ENCODE measurements around the gene CARD10. TPM values are rescaled to one million over a fixed set of nuclear protein-coding genes. Genes with fewer than 3 reads are reported as not detected.

CARD10 gene
- total RNA-seq, 1 experiment from 2014 or later = 63.9 TPM

DNA sequence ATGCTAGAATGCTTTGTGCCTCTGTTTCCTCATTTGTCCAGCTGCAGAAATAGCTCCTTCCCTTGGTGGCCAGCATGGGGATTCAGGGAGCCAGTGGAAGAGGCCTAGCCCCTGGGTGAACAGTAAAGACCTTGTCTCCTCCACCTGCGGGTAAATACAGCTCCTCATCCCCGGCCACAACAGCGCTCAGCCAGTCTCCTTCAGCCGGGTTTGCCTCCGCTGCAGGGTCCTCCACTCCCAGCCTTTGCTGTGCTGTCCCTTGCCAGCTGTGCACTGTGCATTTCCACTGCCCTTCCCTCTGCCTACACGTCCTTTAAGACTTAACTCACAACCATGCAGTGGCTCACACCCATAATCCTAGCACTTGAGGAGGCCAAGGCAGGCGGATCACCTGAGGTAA, 39.6 kb upstream of the CARD10 start:
- Histone ChIP-seq H3K4me2 (no peak overlapping the region), H3K79me2 (ENCODE audit: low read depth) (peaks cover 34% of the 10 kb centered on the region), H4K20me1 (ENCODE audit: insufficient read depth) (peaks cover 4% of the 10 kb centered on the region), H3K9me3 (ENCODE audit: insufficient read depth, low read depth) (no peaks in the 10 kb centered on the region), H3K36me3 (ENCODE audit: low read depth) (no peaks in the 10 kb centered on the region), H3K4me3 (no peak overlapping the region), H3K4me1 (replicated peaks; ENCODE audit: insufficient read depth) (peaks cover 31% of the 10 kb centered on the region), H3K27ac (no peak overlapping the region), H3K9me2 (ENCODE audit: insufficient read depth) (no peaks in the 10 kb centered on the region), H2AFZ (no peak overlapping the region), H3F3A (ENCODE audit: insufficient read depth, low read depth) (peaks cover 22% of the 10 kb centered on the region), H3K27me3 (ENCODE audit: insufficient read depth, low read depth) (no peaks in the 10 kb centered on the region)
- intact Hi-C loops (cut with micrococcal nuclease; ENCODE audit: unreplicated experiment) = no loop called here
- ChIA-PET POLR2A (ENCODE audit: unreplicated experiment) (no interaction called here), CTCF (no interaction called here)
- no peak for TF ChIP-seq EZH2 (IDR thresholded peaks at IDR 0.05; ENCODE audit: low read depth)
- TF ChIP-seq, protein P1, sequence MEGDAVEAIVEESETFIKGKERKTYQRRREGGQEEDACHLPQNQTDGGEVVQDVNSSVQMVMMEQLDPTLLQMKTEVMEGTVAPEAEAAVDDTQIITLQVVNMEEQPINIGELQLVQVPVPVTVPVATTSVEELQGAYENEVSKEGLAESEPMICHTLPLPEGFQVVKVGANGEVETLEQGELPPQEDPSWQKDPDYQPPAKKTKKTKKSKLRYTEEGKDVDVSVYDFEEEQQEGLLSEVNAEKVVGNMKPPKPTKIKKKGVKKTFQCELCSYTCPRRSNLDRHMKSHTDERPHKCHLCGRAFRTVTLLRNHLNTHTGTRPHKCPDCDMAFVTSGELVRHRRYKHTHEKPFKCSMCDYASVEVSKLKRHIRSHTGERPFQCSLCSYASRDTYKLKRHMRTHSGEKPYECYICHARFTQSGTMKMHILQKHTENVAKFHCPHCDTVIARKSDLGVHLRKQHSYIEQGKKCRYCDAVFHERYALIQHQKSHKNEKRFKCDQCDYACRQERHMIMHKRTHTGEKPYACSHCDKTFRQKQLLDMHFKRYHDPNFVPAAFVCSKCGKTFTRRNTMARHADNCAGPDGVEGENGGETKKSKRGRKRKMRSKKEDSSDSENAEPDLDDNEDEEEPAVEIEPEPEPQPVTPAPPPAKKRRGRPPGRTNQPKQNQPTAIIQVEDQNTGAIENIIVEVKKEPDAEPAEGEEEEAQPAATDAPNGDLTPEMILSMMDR (conservative IDR thresholded peaks at IDR 0.05) = no peak
- no TSS peak for BruUV-seq (replicated peaks)
- no peak for DNase-seq

DNA sequence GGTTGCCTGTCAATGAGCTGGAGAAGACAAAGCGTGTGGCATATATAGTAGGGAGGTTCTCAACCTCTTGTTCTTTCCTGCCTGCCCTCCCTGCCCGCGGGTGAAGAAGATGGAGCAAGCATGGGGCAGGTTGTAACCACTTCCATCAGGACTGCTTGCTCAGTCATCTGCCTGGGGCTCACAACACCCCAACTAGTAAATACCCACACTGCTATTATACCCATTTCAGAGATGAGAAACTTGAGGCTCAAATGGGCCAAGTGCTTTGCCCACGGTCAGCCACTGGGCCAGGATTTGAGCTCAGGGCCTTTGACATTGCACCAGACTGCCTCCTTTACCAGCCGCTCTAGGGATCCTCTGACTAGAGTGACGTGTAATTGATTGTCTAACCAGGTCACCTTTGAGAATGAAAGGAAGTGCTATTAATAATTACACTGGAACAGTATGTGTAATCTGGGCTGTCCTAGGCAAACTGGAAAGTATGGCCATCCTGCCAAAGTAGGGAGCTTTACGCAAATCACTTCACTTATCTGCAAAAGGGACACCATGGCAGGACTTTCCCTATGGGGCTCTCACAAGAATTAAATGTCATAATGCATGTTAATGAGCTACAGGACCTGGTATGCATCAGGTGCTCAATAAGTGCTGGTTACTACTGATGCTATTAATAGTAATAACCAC, 38.2 kb upstream of the CARD10 start:
- peaks cover 17% of the 10 kb centered on the region for H3K4me1 ChIP-seq (replicated peaks; ENCODE audit: insufficient read depth)
- DNase-seq = no peak
- H2AFZ ChIP-seq = no peak overlapping the region
- no peak overlapping the region for H3K4me2 ChIP-seq
- no peak for TF ChIP-seq EZH2 (IDR thresholded peaks at IDR 0.05; ENCODE audit: low read depth)
- TF ChIP-seq, protein P1 (conservative IDR thresholded peaks at IDR 0.05) = no peak
- BruUV-seq (replicated peaks) = no TSS peak
- peaks cover 20% of the 10 kb centered on the region for H3K79me2 ChIP-seq (ENCODE audit: low read depth)
- H3K27ac ChIP-seq = no peak overlapping the region
- H3K27me3 ChIP-seq (ENCODE audit: insufficient read depth, low read depth) = no peaks in the 10 kb centered on the region
- intact Hi-C loops (cut with micrococcal nuclease; ENCODE audit: unreplicated experiment) = no loop called here
- peaks cover 14% of the 10 kb centered on the region; the same call in 1 of the 2 replicates for H3F3A ChIP-seq (ENCODE audit: insufficient read depth, low read depth)
- H3K36me3 ChIP-seq (ENCODE audit: low read depth) = no peaks in the 10 kb centered on the region
- H3K4me3 ChIP-seq = no peak overlapping the region
- H3K9me3 ChIP-seq (ENCODE audit: insufficient read depth, low read depth) = no peaks in the 10 kb centered on the region
- H4K20me1 ChIP-seq (ENCODE audit: insufficient read depth) = no peaks in the 10 kb centered on the region
- ChIA-PET POLR2A (ENCODE audit: unreplicated experiment) (interaction anchor here (0.6 kb wide), 1 partner anchor 16 kb away, joined by 4 read pairs; no protein-coding TSS in a partner anchor), CTCF (no interaction called here)
- H3K9me2 ChIP-seq (ENCODE audit: insufficient read depth) = no peaks in the 10 kb centered on the region

DNA sequence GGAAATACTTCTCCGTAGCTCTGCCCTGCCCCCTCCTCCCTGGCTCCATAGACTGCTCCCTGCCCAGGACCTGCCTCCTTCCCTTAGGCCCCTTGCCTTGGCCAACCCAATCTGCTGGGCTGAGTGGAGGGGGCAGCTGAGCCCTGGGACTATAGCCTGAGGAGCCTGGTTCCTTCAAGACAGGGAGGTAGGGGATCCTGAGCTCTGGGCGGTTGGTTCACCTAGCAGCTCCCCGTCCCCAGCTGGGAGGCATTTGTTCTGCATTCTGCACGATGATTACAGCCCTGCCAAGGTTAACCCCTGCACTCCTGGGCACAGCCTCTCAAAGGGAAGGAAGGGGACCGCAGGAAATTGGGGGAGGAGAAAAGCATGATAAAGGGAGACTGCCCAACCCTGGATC, 37.5 kb upstream of the CARD10 start:
- DNase-seq = no peak
- H4K20me1 ChIP-seq (ENCODE audit: insufficient read depth) = no peaks in the 10 kb centered on the region
- ChIA-PET POLR2A (ENCODE audit: unreplicated experiment) (no interaction called here), CTCF (no interaction called here)
- no peak overlapping the region for H3K4me3 ChIP-seq
- no TSS peak for BruUV-seq (replicated peaks)
- TF ChIP-seq, protein P1 (conservative IDR thresholded peaks at IDR 0.05) = no peak
- TF ChIP-seq EZH2 (IDR thresholded peaks at IDR 0.05; ENCODE audit: low read depth) = no peak
- intact Hi-C loops (cut with micrococcal nuclease; ENCODE audit: unreplicated experiment) = no loop called here
- H3K9me2 ChIP-seq (ENCODE audit: insufficient read depth) = no peaks in the 10 kb centered on the region
- H3K27me3 ChIP-seq (ENCODE audit: insufficient read depth, low read depth) = no peaks in the 10 kb centered on the region
- no peaks in the 10 kb centered on the region for H3K36me3 ChIP-seq (ENCODE audit: low read depth)
- H3K79me2 ChIP-seq (ENCODE audit: low read depth) = peaks cover 13% of the 10 kb centered on the region
- H3K9me3 ChIP-seq (ENCODE audit: insufficient read depth, low read depth) = no peaks in the 10 kb centered on the region
- no peak overlapping the region for H3K27ac ChIP-seq
- H3F3A ChIP-seq (ENCODE audit: insufficient read depth, low read depth) = peaks cover 9% of the 10 kb centered on the region; the same call in 1 of the 2 replicates
- H3K4me1 ChIP-seq (replicated peaks; ENCODE audit: insufficient read depth) = peaks cover 11% of the 10 kb centered on the region; the same call in 1 of the 2 replicates
- no peak overlapping the region for H2AFZ ChIP-seq
- no peak overlapping the region for H3K4me2 ChIP-seq
